Activated CD8-positive, alpha-beta T cell treated with anti-CD3 and anti-CD28 coated beads, Interleukin-2, amount 10 ng/mL, durations not matched to agents 7 days and 5 days (primary cell): ENCODE results near the gene PDPR. TPM values are rescaled to one million over a fixed set of nuclear protein-coding genes. Genes with fewer than 3 reads are reported as not detected.
"Not testable (repeated sequence)": the region's sequence is repeated elsewhere in the genome, so short reads cannot be mapped to it uniquely, and the experiment has no call there.

Source experiments
- ATAC-seq: fragments of 150-1000 bp; cut with Tn5 transposase; one replicate; pipeline ENCODE4 v1.10.0; 2021; ENCODE audit warnings: moderate library complexity
- CTCF ChIA-PET: fragments of 350-600 bp; sonication (Branson Sonifier 250); formaldehyde crosslinking; loops from one replicate; lab custom pipeline; 2021; ENCODE audit warnings: antibody characterized with exemption; lab: Charles Lee
- POLR2A ChIA-PET: fragments of 350-600 bp; sonication (Branson Sonifier 250); formaldehyde crosslinking; loops from one replicate; lab custom pipeline; 2021; ENCODE audit warnings: antibody characterized with exemption; lab: Charles Lee
- DNase-seq: peaks from one replicate; pipeline ENCODE4 v3.0.0-alpha.2; 2020
- H3K27ac Mint-ChIP-seq: one replicate; pipeline ENCODE4 v1.8.0; 2021; ENCODE audit warnings: mild to moderate bottlenecking, mixed read lengths
- H3K27me3 Mint-ChIP-seq: one replicate; pipeline ENCODE4 v1.8.0; 2021; ENCODE audit warnings: low read depth, mixed read lengths
- H3K36me3 Mint-ChIP-seq: one replicate; pipeline ENCODE4 v1.8.0; 2021; ENCODE audit warnings: low read depth, mixed read lengths
- H3K4me1 Mint-ChIP-seq: one replicate; pipeline ENCODE4 v1.8.0; 2021; ENCODE audit warnings: low read depth, mixed read lengths
- H3K4me3 Mint-ChIP-seq: one replicate; pipeline ENCODE4 v1.8.0; 2021; ENCODE audit warnings: mild to moderate bottlenecking, mixed read lengths
- H3K9me3 Mint-ChIP-seq: one replicate; pipeline ENCODE4 v1.8.0; 2022; ENCODE audit warnings: mixed read lengths; ENCODE audit not compliant: insufficient read depth
- total RNA-seq, 2 experiments: library from RNA; stranded (reverse); gene quantifications; one replicate each; pipeline ENCODE4 v1.2.3, GENCODE V29; 2021

Gene PDPR
- total RNA-seq, 2 experiments from 2014 or later: 22.8 to 23.3 TPM

GRCh38 chr16:70094096-70094495 is 20.0 kb upstream of the PDPR start:
- ATAC-seq, H3K9me3 Mint-ChIP-seq, H3K27ac Mint-ChIP-seq, H3K4me1 Mint-ChIP-seq, CTCF ChIA-PET, DNase-seq, H3K4me3 Mint-ChIP-seq, POLR2A ChIA-PET, H3K36me3 Mint-ChIP-seq: not testable (repeated sequence)
- peaks cover 10% of the 10 kb centered on the region for H3K27me3 Mint-ChIP-seq

GRCh38 chr16:70109583-70110279 is 4.4 kb upstream of the PDPR start:
- CTCF ChIA-PET, H3K4me1 Mint-ChIP-seq, H3K36me3 Mint-ChIP-seq, H3K27ac Mint-ChIP-seq, H3K4me3 Mint-ChIP-seq, H3K27me3 Mint-ChIP-seq, DNase-seq, POLR2A ChIA-PET, H3K9me3 Mint-ChIP-seq, ATAC-seq: not testable (repeated sequence)

DNA sequence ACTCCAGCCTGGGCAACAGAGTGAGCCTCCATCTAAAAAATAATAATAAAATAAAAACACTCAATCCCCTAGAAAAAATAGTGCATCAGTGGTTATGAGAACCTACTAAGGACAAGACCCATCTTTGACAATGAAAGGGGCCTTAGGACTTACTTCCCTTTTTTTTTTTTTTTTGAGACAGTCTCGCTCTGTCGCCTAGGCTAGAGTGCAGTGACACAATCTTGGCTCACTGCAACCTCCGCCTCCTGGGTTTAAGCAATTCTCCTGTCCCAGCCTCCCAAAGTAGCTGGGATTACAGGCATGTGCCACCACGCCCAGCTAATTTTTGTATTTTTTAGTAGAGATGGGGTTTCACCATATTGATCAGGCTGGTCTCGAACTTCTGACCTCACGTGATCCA is 2.0 kb upstream of the PDPR start:
- H3K27ac Mint-ChIP-seq, H3K36me3 Mint-ChIP-seq, H3K9me3 Mint-ChIP-seq, CTCF ChIA-PET, H3K4me3 Mint-ChIP-seq, POLR2A ChIA-PET, ATAC-seq, H3K27me3 Mint-ChIP-seq, DNase-seq: not testable (repeated sequence)
- peaks cover 11% of the 10 kb centered on the region for H3K4me1 Mint-ChIP-seq

DNA sequence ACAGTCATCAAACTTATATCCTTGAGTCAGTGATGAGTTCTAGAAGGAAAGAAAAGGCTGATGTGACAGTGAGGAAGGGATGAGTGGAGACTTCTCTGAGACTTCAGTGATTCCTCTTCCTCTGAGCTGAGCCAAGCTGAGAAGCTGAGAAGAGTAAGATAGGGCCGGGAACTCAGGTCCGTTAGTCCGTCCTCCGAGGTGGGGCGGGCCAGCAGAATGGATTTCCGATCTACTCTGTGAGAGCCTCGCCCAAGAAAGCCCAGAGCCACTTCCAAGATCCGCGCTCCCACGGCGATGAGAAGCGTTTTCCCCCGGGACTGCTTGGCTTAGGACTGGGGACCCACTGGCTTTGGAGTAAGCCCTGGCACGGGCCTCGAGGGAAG is 542 bp upstream of the PDPR start:
- POLR2A ChIA-PET, H3K9me3 Mint-ChIP-seq, H3K36me3 Mint-ChIP-seq, H3K27me3 Mint-ChIP-seq, CTCF ChIA-PET, ATAC-seq, DNase-seq: not testable (repeated sequence)
- Mint-ChIP-seq H3K27ac (peak overlapping the region; percentile 43), H3K4me3 (peak overlapping the region; percentile 89), H3K4me1 (peaks cover 20% of the 10 kb centered on the region)

DNA sequence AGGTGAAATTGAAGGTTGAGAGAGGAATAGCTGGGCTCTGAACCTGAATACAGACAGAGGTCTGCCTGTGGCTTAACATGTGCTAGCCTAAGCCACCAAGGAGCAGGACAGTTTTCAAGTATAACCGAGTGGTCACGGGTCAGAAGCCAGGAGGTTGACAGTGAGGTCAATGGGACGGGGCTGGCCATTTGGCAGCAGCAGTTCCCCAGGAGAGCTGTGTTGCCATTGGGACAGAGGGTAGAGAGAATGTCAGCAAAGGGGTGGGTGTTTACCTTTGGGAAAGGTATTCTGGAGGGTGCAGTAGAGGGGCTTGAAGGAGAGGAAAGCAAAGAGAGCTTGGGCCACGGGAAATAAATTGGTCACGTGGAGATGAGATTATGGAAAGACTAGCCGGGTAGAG is 4.2 kb downstream of the PDPR start:
- CTCF ChIA-PET, H3K9me3 Mint-ChIP-seq, ATAC-seq, H3K27me3 Mint-ChIP-seq, POLR2A ChIA-PET, DNase-seq, H3K4me3 Mint-ChIP-seq: not testable (repeated sequence)
- H3K27ac Mint-ChIP-seq: peak overlapping the region; percentile 43
- H3K36me3 Mint-ChIP-seq: peaks cover 13% of the 10 kb centered on the region
- peaks cover 20% of the 10 kb centered on the region for H3K4me1 Mint-ChIP-seq

- H3K4me3 Mint-ChIP-seq, ATAC-seq, DNase-seq, H3K27ac Mint-ChIP-seq, H3K27me3 Mint-ChIP-seq, H3K9me3 Mint-ChIP-seq, CTCF ChIA-PET, POLR2A ChIA-PET: not testable (repeated sequence)
- H3K36me3 Mint-ChIP-seq: peaks cover 17% of the 10 kb centered on the region
- H3K4me1 Mint-ChIP-seq: peaks cover 20% of the 10 kb centered on the region
Measured at GRCh38 chr16:70118776-70119175, 4.6 kb downstream of the PDPR start.

GRCh38 chr16:70120398-70120797 is 6.3 kb downstream of the PDPR start:
- CTCF ChIA-PET, H3K9me3 Mint-ChIP-seq, H3K27ac Mint-ChIP-seq, DNase-seq, H3K4me3 Mint-ChIP-seq, H3K27me3 Mint-ChIP-seq, ATAC-seq, POLR2A ChIA-PET: not testable (repeated sequence)
- Mint-ChIP-seq H3K36me3 (peaks cover 23% of the 10 kb centered on the region), H3K4me1 (peaks cover 13% of the 10 kb centered on the region)

DNA sequence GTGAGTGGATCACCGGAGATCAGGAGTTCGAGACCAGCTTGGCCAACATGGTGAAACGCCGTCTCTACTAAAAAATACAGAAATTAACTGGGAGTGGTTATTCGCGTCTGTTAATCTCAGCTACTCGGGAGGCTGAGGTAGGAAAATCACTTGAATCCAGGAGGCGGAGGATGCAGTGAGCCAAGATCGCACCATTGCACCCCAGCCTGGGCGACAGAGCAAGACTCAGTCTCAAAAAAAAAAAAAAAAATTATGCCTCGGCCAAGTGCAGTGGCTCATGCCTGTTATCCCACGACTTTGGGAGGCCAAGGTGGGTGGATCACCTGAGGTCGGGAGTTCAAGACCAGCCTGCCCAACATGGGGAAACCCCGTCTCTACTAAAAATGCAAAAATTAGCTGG is 9.7 kb downstream of the PDPR start:
- H3K27ac Mint-ChIP-seq, H3K9me3 Mint-ChIP-seq, CTCF ChIA-PET, H3K4me3 Mint-ChIP-seq, ATAC-seq, H3K4me1 Mint-ChIP-seq, H3K27me3 Mint-ChIP-seq, DNase-seq, POLR2A ChIA-PET: not testable (repeated sequence)
- peaks cover 33% of the 10 kb centered on the region for H3K36me3 Mint-ChIP-seq

DNA sequence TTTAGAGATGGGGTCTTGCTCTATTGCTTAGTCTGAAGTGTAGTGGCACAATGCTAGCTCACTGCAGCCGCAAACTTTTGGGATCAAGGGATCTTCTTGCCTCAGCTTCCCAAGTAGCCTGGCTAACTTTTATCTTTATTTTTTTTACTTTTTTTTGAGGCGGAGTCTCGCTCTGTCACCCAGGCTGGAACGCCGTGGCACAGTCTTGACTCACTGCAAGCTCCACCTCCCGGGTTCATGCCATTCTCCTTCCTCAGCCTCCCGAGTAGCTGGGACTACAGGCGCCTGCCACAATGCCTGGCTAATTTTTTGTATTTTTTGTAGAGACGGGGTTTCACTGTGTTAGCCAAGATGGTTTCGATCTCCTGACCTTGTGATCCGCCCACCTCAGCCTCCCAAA is 12.1 kb downstream of the PDPR start:
- H3K36me3 Mint-ChIP-seq: peaks cover 37% of the 10 kb centered on the region
- CTCF ChIA-PET, DNase-seq, H3K4me1 Mint-ChIP-seq, H3K27ac Mint-ChIP-seq, H3K4me3 Mint-ChIP-seq, H3K27me3 Mint-ChIP-seq, H3K9me3 Mint-ChIP-seq, POLR2A ChIA-PET, ATAC-seq: not testable (repeated sequence)

DNA sequence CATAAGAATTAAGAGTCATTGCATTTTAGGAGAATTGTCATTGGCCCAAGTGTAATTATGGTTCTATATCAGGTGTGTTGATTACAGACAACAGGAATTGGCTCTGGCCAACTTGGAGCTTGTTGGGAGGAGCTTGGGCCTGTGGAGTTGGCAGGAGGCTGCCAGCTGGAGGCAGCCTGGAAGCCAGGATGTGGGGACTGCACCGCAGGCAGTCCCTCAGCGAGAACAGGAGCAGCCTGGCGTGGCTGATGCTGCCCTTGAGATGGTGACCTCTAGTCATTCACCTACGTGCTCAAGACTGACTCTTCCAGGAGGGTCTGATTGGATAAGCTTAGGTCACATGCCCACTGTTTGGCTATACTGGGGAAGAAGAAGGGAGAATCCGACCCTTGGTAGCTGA is 13.6 kb downstream of the PDPR start:
- peaks cover 30% of the 10 kb centered on the region for H3K36me3 Mint-ChIP-seq
- CTCF ChIA-PET, H3K27me3 Mint-ChIP-seq, H3K27ac Mint-ChIP-seq, POLR2A ChIA-PET, H3K9me3 Mint-ChIP-seq, DNase-seq, H3K4me3 Mint-ChIP-seq, ATAC-seq, H3K4me1 Mint-ChIP-seq: not testable (repeated sequence)

DNA sequence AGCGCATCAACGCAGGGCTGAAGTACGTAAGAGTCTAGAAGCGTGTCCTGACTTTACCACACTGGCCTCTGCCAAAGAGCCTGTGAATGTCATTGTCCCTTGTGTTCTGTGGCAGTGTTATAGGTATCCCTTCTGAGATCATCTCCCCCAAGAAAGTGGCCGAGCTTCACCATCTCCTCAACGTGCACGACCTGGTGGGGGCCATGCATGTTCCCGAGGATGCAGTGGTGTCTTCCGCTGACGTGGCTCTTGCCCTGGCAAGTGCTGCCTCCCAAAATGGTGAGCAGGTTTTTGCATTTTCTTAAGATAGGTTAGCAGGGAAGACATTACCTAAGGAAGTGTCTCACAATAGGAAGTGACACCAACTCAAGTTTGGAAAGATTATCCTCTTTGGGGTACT is 14.7 kb downstream of the PDPR start:
- H3K4me3 Mint-ChIP-seq, POLR2A ChIA-PET, CTCF ChIA-PET, DNase-seq, H3K9me3 Mint-ChIP-seq, ATAC-seq, H3K27ac Mint-ChIP-seq, H3K27me3 Mint-ChIP-seq, H3K4me1 Mint-ChIP-seq: not testable (repeated sequence)
- peaks cover 30% of the 10 kb centered on the region for H3K36me3 Mint-ChIP-seq

DNA sequence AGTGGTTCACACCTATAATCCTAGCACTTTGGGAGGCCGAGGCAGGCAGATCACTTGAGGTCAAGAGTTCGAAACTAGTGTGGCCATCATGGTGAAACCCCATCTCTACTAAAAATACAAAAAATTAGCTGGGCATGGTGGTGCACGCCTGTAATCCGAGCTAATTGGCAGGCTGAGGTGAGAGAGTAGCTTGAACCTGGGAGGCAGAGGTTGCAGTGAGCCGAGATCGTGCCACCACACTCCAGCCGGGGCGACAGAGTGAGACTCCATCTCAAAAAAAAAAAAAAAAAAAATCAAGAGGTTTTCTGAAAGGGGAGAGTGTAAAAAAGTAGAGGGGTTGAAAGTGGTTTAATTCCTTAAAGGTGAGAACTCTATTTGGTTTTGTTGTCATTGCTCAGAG is 21.7 kb downstream of the PDPR start:
- H3K27me3 Mint-ChIP-seq, H3K9me3 Mint-ChIP-seq, DNase-seq, H3K4me1 Mint-ChIP-seq, H3K27ac Mint-ChIP-seq, CTCF ChIA-PET, H3K4me3 Mint-ChIP-seq, POLR2A ChIA-PET, ATAC-seq: not testable (repeated sequence)
- H3K36me3 Mint-ChIP-seq: peaks cover 40% of the 10 kb centered on the region

DNA sequence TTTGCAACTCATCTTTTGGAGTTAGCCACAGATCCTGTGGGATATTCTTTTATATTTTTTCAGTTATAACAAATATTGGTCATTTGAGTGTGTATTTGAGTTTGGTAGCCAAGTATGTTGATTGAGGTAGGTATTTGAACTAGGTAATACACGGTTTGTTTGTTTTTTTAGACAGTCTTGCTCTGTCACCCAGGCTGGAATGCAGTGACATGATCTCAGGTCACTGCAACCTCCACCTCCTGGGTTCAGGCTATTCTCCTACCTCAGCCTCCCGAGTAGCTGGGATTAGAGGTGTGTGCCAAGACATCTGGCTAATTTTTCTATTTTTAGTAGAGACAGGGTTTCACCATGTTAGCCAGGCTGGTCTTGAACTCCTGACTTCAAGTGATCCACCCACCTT is 22.5 kb downstream of the PDPR start:
- POLR2A ChIA-PET, H3K9me3 Mint-ChIP-seq, H3K27ac Mint-ChIP-seq, CTCF ChIA-PET, H3K27me3 Mint-ChIP-seq, H3K4me3 Mint-ChIP-seq, H3K4me1 Mint-ChIP-seq, DNase-seq, ATAC-seq: not testable (repeated sequence)
- peaks cover 47% of the 10 kb centered on the region for H3K36me3 Mint-ChIP-seq
